Chondrocyte (in vitro differentiated cells): ENCODE results near the gene ST3GAL4. TPM values are rescaled to one million over a fixed set of nuclear protein-coding genes. Genes with fewer than 3 reads are reported as not detected.

Experiments used
- DNase-seq: peaks from one replicate; pipeline ENCODE4 v3.0.0; 2021; ENCODE audit warnings: mixed read lengths, low spot score
- H3K27ac Mint-ChIP-seq: one replicate; pipeline ENCODE4 v1.8.0; 2021; ENCODE audit warnings: mild to moderate bottlenecking, moderate library complexity, mixed read lengths; ENCODE audit not compliant: unreplicated experiment
- H3K27me3 Mint-ChIP-seq: 2 replicates; pipeline ENCODE4 v1.8.0; 2021; ENCODE audit warnings: low read depth, mixed read lengths
- H3K36me3 Mint-ChIP-seq: 2 replicates; pipeline ENCODE4 v1.8.0; 2021; ENCODE audit warnings: low read depth, mixed read lengths
- H3K4me1 Mint-ChIP-seq: 2 replicates; pipeline ENCODE4 v1.8.0; 2021; ENCODE audit warnings: low read depth, mild to moderate bottlenecking, mixed read lengths
- H3K4me3 Mint-ChIP-seq: one replicate; pipeline ENCODE4 v1.8.0; 2021; ENCODE audit warnings: mild to moderate bottlenecking, moderate library complexity, mixed read lengths; ENCODE audit not compliant: unreplicated experiment
- H3K9me3 Mint-ChIP-seq: 2 replicates; pipeline ENCODE4 v1.8.0; 2021; ENCODE audit warnings: low read depth, mixed read lengths
- CTCF ChIP-seq: fragments of 200-600 bp; sonication (generic); IDR thresholded peaks from 2 replicates; pipeline ENCODE4 v1.5.0; 2021; ENCODE audit warnings: antibody characterized with exemption, mild to moderate bottlenecking, moderate library complexity
- total RNA-seq: library from RNA; stranded (reverse); gene quantifications from 3 replicates; pipeline ENCODE4 v1.2.1, GENCODE V29; 2021

ST3GAL4 gene
- total RNA-seq, 1 donor from 2014 or later = 30.7 TPM

- Mint-ChIP-seq H3K27ac (peak overlapping the region; percentile 89), H3K36me3 (no peaks in the 10 kb centered on the region), H3K27me3 (no peaks in the 10 kb centered on the region), H3K9me3 (no peaks in the 10 kb centered on the region), H3K4me1 (peaks cover 76% of the 10 kb centered on the region), H3K4me3 (peak overlapping the region; percentile 16)
- peak; percentile 79 for DNase-seq
- TF ChIP-seq CTCF = no peak
Observed at GRCh38 chr11:126357969-126358762, 2.7 kb downstream of the ST3GAL4 start.

- no peak overlapping the region for H3K27ac Mint-ChIP-seq
- peak; percentile 50 for DNase-seq
- no peaks in the 10 kb centered on the region for H3K27me3 Mint-ChIP-seq
- no peak for TF ChIP-seq CTCF
- no peak overlapping the region for H3K4me3 Mint-ChIP-seq
- H3K36me3 Mint-ChIP-seq = no peaks in the 10 kb centered on the region
- peaks cover 76% of the 10 kb centered on the region for H3K4me1 Mint-ChIP-seq
- H3K9me3 Mint-ChIP-seq = no peaks in the 10 kb centered on the region
Observed at GRCh38 chr11:126358763-126359160, 3.3 kb downstream of the ST3GAL4 start.

GRCh38 chr11:126359431-126360048 is 4.1 kb downstream of the ST3GAL4 start:
- Mint-ChIP-seq H3K4me1 (peaks cover 72% of the 10 kb centered on the region), H3K9me3 (no peaks in the 10 kb centered on the region), H3K27me3 (no peaks in the 10 kb centered on the region), H3K36me3 (no peaks in the 10 kb centered on the region), H3K27ac (peak overlapping the region; percentile 66), H3K4me3 (no peak overlapping the region)
- DNase-seq = peak; percentile 88
- peak; percentile 66 for TF ChIP-seq CTCF

- no peak for TF ChIP-seq CTCF
Observed at GRCh38 chr11:126360049-126360446, 4.6 kb downstream of the ST3GAL4 start.

GRCh38 chr11:126361400-126361799 is 5.9 kb downstream of the ST3GAL4 start:
- Mint-ChIP-seq H3K9me3 (no peaks in the 10 kb centered on the region), H3K4me3 (no peak overlapping the region), H3K27me3 (no peaks in the 10 kb centered on the region), H3K4me1 (peaks cover 68% of the 10 kb centered on the region), H3K36me3 (no peaks in the 10 kb centered on the region), H3K27ac (no peak overlapping the region)
- TF ChIP-seq CTCF = no peak
- DNase-seq = peak; percentile 76

More at GRCh38 chr11:126360049-126360446, 4.6 kb downstream of the ST3GAL4 start:
- peaks cover 67% of the 10 kb centered on the region for H3K4me1 Mint-ChIP-seq
- no peaks in the 10 kb centered on the region for H3K9me3 Mint-ChIP-seq
- no peak overlapping the region for H3K4me3 Mint-ChIP-seq
- no peaks in the 10 kb centered on the region for H3K36me3 Mint-ChIP-seq
- DNase-seq = no peak
- H3K27ac Mint-ChIP-seq = peak overlapping the region; percentile 36
- H3K27me3 Mint-ChIP-seq = no peaks in the 10 kb centered on the region
